Activated T-cell treated with anti-CD3 and anti-CD28 coated beads for 48 hours (primary cell): ENCODE results near the gene PPARA.
"Not testable (repeated sequence)": the region's sequence is repeated elsewhere in the genome, so short reads cannot be mapped to it uniquely, and the experiment has no call there.

Experiments
- DNase-seq: peaks from one replicate; pipeline ENCODE4 v3.0.0-alpha.2; 2020; ENCODE audit warnings: low read depth

The PPARA gene

DNA sequence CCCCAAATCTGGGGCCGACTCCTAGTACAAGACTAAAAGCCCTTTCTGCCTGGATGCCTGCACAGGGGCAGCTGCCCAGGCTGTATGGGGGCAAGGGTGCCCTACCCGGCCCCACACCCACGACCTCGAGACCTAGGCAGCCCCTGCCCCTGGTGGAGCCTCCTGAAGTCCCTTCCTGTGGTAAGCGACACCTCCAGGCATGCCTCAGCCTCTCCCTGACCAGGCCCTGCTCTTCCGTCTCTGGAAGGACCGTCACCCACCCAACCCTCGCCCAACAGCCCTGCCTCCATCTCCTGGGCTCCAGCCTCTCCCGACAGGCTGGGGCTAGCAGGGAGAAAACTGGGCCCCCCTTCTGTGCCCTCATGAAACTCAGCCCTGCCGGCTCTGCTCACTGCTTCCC is 22.8 kb upstream of the PPARA start:
- no peak for DNase-seq

GRCh38 chr22:46128606-46129005 is 21.7 kb upstream of the PPARA start:
- DNase-seq = no peak

DNA sequence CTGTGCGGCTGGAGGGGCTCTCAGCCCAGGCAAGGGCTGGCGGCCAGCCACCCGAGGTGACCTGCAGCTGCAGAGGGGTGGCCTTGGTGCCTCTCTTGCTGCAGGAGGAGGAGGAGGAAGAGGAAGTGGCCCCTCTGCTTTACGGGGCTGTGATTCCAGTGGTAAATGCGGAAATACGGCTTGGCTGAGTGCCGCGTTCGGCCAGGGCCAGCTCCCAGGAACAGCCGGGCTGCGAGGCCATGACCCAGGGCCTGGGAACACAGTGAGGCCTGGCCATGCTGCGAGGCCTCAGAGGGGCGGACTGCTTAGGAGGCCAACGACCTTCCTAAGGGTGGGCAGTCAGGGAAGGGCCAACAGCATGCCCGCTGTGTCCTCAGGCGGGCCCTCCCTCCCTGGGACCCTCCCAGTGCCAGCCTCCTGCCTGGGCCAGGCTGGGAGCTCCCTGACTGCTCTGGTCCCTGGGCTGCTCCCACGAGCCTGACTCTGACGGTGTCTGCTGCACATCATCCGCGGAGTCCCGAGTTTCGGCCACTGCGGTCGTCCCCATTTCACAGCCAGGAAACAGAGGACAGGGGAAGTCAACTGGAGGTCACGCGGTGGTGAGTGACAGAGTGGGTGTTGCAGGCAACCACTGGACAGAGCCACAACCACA is 20.8 kb upstream of the PPARA start:
- DNase-seq = no peak

DNA sequence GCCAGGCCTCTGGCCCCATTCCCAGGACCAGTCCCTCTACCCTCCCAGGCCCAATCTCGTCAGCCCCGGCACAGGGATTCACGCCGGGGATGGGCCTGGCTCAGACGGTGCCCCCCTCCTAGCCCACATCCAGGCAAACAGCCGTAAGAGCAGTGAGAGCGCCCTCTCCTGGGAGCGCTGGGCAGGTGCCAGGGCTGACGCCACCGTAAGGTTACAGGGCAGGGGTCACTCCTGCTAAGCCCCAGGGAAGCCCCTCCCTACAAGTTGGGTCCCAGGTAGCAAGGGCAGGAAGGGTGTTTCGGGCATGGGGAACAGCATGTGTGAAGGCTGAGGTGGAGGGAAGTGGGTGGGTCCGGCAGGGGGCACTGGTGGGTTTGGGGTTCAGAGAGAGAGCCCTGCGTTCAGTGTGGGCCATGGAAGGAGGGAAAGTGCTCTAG is 19.2 kb upstream of the PPARA start:
- no peak for DNase-seq

DNA sequence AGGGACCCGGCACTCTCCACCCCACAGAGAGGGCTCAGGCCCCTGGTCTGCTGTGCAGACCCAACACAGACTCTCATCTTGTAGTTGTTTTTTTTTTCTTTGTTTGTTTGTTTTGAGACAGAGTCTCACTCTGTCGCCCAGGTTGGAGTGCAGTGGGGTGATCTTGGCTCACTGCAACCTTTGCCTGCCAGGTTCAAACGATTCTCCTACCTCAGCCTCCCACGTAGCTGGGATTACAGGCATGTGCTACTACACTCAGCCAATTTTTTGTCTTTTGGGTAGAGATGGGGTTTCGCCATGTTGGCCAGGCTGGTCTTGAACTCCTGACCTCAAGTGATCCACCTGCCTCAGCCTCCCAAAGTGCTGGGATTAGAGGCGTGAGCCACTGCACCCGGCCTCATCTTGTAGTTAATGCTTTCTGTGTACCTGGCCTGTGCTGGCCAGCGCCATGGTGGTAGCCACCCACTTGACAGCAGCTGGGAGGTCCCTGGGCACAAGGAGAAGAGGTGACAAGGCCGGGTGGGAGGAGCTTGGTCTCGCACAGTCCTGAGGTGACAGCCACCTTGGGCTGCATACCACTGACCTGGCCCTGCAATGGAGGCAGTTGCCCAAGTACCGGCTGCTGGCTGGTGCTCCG is 18.0 kb upstream of the PPARA start:
- DNase-seq = not testable (repeated sequence)

- no peak for DNase-seq
Measured at GRCh38 chr22:46132830-46133587, 17.3 kb upstream of the PPARA start.

GRCh38 chr22:46133588-46133855 is 16.8 kb upstream of the PPARA start:
- no peak for DNase-seq

GRCh38 chr22:46134111-46134705 is 16.1 kb upstream of the PPARA start:
- DNase-seq = no peak

- DNase-seq = no peak
Measured at GRCh38 chr22:46135611-46136485, 14.5 kb upstream of the PPARA start.

DNA sequence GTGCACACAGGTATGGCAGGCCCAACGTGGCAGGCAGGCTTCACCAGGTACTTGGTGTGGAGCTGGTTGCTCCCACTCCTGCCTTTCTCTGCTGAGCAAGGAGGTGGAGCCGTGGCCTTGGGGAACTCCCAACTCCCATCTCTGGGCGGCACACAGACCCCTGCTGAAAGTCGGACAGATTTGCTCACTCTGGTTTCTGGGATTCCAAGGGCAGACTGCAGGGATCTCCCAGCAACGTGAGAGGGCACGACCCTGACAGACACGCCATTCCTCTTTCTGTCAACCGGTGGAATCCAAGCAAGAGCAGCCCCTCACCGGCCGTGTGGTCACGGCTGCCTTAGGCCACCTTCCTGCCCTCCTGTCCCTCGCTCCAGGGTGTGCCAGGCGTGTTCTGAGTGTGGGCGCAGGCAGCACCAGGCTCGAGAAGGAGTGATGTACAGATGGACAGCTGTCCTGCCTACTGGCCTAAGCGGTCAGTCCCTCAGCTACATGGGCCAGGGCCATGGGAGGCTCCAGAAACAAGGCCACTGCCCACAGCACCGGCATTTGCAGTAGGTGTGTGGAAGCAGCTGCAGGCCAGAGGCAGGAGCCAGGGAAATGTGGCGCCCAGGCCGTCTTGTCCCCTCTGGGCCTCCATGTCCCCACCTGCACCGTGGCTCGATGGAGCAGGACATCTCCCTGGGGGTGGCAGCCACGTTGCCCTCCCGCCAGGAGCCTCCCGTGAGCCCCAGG is 13.7 kb upstream of the PPARA start:
- no peak for DNase-seq

DNA sequence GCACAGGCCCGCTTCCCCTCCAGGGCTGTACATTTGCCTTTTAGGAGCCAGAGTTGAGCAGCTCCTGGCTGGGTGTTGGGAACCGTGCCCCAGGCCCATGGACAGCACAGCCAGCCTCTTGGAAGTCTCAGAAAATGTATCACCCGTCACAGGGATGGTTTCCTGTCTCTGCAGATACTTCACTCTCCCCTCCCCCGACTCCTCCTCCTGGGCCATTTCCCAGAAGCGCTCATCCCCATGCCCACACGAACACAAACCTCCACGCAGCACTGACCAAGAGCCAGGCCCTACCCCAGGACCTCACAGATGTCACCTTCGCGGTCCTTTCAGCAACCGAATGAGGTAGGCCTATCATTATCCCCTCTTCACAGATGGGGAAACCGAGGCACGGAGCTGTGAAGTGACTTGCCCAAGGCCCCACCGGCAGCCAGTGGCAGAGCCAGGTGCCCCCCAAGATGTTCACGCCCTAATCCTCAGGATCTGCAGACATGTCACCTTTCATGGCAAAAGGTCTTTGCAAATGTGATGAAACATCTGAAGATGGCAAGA is 13.0 kb upstream of the PPARA start:
- DNase-seq = no peak

DNA sequence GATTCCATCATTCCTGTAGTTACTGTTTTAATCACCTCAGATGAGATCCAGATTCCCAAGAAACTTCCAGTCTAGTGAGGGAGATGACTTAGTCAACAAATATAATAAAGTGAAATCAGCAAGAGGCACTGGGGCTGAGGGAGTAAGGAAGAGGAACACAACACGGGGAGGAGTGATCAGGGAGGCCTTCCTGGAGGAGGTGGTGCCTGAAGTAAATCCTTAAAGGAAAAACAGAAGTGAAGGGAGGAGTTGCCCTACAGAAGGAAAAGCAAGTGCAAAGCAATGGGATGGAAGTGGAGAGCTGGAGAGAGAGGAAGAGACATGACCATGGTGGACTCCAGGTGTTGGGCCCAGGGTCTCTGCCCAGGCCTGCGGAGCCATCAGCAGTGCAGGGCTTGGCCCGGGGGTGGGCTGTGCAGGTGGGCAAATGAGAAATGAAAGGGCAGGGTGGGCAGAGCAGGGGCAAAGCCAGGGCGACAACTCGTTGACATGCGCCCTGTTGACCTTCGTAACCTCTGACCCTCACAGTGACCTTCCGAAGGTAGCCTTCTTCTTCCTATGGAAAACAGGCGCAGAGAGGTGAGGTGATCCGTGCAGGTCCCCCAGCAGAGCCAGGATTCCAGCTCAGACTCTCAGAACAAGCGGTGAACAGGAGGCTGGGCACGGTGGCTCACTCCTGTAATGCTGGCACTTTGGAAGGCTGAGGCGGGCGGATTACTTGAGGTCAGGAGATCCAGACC is 12.1 kb upstream of the PPARA start:
- no peak for DNase-seq

GRCh38 chr22:46139417-46139816 is 10.9 kb upstream of the PPARA start:
- DNase-seq = not testable (repeated sequence)

DNA sequence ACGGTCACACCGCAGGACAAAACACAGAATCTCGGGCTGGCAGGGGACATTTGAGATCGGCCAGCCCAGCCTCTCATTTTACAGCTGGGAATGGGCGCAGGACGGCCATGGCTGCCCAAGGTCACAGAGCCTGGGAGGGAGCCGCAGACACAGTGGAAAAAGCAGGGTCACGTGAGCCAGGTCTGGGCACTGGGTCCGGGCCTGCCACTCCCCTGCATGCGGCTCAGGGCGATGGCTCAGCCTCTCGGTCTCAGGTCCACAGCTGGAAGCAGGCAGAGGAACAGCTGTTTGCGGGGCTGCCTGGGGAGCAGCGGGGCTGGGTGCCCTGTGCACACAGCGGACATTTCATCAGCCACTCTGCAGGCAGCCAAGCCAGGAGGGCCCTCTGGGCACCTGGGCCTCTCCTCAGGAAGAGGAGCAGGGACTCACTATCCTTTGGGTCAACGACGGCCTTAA is 10.4 kb upstream of the PPARA start:
- DNase-seq = no peak

- DNase-seq = no peak
Measured at GRCh38 chr22:46140989-46141928, 9.1 kb upstream of the PPARA start.

- DNase-seq = no peak
Measured at GRCh38 chr22:46142548-46143490, 7.5 kb upstream of the PPARA start.

DNA sequence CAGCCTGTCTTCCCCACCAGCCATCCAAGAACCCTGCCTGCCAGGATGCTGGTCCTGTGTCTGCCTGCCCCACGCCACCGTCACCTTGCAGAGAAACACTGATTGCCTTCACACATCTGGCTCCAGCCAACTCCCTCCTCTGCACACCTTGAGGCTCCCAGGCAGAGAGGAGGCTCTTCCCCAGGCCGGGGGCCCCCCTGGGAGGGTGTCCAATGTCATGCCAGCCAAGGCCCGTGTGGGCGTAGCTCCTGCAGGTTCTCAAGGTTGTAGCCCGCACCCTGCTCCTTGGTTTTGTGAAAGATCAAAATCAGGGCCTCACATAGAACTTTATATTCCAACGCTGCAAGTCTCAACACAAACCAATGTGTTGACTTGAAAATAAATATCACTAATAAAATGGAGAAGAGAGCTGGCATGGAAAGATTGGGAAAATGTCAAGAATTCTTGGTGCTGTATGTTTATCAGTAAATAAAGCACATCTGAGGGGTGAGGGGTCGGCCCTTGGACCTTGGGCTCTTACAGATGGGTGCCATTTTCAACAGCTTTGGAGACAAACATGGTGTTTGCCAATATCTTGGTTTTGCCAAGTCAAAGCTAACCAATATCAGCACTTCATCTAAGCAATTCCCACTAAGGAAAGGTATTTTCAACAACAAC is 6.7 kb upstream of the PPARA start:
- DNase-seq = no peak
